Measurements from ENCODE around the gene MGAT5.

The MGAT5 gene

GRCh38 chr2:134366359-134366758, 112.5 kb downstream of the MGAT5 start:
- no peak for DNase-seq (ENCODE audit: low read depth in 2 of 2)

DNA sequence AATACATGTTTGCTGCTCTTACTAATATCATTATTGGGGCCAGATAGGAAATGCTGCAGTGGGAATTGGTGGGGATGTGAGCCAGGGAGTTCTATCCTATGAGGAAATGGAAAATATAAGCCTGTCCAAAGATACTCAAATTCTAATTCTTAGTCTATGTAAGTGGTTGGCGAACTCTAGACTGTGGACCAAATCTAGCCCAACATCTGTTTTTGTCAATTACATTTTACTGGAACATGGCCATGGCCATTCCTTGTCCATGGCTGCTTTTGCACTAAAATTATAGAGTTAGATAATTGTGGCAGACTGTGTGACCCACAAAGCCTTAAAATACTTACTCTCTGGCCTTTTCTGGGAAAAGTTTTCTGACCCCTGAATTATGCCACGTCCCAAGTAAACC, 113.3 kb downstream of the MGAT5 start:
- DNase-seq (ENCODE audit: low read depth in 2 of 2), result no peak

DNA sequence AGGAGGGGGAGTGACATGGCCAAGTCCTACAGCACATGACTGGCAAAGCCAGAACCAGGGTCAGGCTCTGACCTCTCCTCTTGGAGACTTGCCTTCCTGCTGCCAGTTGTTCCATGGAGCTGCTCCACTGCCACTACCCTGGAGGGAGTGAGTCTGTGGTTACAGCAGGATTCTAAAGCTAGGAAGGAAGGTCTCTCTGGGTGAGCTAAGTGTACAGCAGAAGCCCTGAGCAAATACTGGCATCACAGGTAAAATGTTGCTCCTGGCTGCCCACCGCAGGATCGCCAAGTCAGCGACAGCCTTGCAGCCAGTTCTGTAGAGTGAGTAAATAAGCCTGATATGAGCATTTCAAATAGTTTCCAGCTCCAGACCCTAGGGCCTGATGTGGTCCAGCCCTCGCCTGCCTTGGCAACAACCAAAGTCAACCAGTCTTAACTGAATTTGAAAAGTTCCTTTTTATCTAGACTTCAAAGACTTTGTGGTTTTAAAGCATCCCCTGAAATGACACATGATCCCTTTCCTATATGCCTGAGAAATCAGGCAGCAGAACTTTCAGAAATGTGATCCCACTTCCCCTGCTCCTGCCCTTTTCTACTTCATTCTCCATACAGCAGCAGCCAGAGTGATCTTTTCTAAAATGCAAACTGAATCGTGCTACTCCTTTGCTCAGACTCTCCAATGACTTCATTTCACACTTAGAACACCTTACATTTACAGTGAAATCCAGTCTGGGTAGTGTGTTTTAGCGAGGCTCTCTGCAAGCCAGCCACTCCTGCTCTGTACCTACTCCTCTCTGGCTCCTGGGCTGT, 114.3 kb downstream of the MGAT5 start:
- DNase-seq (ENCODE audit: low read depth in 2 of 2), result no peak

DNA sequence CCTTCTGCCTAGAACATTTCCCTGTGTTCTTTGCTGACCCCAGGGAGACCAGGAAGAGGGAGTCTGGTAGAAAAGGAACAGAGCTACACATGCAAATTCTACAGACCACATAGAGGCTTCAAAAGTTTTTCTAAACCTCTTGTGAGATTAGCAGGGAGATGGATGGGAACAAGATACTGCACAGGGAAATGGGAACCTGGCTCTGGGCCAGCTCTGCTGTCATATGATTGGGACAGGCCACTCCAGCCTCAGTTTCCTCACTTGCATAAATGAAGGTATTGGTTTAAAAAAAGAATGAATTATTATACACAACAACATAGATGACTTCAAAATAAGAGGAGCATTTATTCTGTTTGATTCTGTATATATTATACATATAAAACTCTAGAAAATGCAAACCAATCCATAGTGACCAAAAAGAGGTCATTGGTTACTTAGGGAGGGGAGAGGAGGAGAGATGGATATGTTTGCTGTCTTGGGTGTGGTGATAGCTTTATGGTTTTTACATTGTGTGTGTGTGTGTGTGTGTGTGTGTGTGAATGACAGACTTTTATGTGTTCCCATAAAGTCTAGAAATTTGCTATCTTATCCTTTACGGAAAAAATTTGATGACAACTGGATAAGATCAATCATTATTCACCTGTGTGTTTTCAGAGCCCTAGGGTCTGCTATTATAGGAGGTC, 115.5 kb downstream of the MGAT5 start:
- no peak for DNase-seq (ENCODE audit: low read depth in 2 of 2)

DNA sequence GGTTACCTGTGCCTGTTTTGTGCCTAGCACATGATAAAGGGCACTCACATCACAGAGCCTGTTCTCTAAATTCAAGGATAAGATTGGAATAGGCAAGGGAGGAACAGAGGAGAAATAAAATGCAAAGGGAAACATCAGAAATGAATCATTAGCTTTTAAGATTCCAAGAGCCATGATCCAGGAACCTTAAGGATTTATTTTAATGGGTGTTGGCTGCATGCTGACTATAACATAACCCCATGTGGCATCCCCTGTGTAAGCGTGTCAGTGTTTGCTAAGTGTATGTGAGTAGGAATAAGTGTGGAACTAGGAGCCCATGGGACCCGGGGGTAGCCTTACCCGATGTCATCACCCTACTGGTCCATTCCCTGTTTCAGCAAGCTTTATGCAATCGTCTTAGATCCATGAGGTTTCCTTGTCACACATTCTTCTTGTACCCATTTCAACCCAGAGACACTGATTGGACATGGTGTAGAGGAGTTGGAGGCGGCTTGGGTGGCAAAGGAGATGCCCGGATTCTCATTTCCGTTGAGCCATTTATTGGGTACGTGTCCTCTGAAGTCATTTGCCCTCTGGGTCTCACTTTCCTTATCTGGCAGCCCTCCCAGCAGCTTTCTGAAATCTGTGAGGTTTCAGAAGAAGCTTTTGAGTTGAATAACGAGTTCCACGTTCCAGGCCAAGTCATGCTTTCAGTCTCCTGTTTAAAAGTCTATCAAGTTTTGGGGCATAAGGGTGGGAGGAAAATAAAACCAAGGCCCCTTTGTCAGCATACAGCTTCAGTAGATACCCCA, 117.0 kb downstream of the MGAT5 start:
- DNase-seq (ENCODE audit: low read depth in 2 of 2), result no peak

- no peak for DNase-seq (ENCODE audit: low read depth in 2 of 2)
Observed at GRCh38 chr2:134372141-134372540, 118.3 kb downstream of the MGAT5 start.

- DNase-seq (ENCODE audit: low read depth in 2 of 2), result no peak
Observed at GRCh38 chr2:134372611-134373131, 118.8 kb downstream of the MGAT5 start.

- no peak for DNase-seq (ENCODE audit: low read depth in 2 of 2)
Observed at GRCh38 chr2:134375935-134376334, 122.1 kb downstream of the MGAT5 start.

GRCh38 chr2:134377730-134378129, 123.9 kb downstream of the MGAT5 start:
- no peak for DNase-seq (ENCODE audit: low read depth in 2 of 2)

DNA sequence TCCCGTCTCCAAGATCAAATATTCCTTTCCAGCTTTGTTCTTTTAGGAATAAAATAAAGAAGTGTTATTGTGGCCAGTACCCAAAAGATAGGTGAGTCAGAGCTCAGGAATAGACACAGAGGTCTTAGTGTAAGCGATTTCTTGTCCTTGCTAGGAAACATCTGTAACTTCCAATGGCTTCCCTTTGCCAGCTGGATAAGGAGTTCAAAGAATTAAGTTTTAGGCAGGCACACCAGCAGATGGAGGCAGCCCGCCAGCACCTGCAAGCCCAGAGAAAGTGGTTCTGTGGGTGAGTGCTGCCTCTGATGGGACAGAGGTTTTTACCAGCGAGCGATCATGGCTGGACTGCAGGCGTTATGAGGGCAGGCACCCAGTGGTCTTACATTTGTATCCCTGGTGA, 125.4 kb downstream of the MGAT5 start:
- no peak for DNase-seq (ENCODE audit: low read depth in 2 of 2)

DNA sequence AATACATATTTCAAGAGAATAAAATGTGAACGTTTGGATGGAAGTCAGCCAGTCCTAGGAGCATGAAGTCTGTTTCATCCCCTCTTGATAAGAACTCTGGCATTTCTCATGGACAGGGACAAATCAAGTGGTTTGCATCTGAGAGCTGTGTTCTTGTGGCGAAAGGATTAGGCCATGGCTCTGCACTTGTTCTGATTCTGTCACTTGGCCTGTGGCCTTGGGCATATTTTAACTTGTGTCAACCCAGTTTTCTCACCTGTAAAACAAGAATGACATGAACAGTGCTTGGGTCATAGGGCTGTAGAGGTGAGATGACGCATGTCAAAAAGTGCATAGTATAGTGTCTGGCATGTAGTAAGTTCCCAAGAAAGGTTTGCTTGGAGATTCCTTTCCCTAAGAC, 125.8 kb downstream of the MGAT5 start:
- no peak for DNase-seq (ENCODE audit: low read depth in 2 of 2)

GRCh38 chr2:134381141-134381540, 127.3 kb downstream of the MGAT5 start:
- DNase-seq (ENCODE audit: low read depth in 2 of 2), result no peak

- no peak for DNase-seq (ENCODE audit: low read depth in 2 of 2)
Observed at GRCh38 chr2:134384131-134384530, 130.3 kb downstream of the MGAT5 start.

DNA sequence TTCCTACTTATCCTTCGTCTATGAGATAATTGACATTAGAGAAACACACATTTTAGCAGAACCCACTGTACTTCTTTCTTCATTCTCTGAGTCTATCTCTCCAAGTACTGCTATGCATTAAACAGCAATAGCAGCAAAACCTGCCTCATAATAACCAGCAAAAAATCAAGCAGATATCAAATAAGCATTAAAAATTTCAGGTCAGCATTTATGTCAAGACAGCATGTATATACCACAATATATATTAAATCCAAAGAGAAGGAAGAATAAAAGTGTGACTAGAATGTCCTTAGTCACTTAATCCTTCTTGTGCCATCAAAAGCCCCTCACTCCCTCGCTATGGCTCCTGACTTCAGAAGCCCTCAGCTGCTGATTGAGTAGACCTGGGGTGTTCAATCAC, 131.3 kb downstream of the MGAT5 start:
- no peak for DNase-seq (ENCODE audit: low read depth in 2 of 2)

- no peak for DNase-seq (ENCODE audit: low read depth in 2 of 2)
Observed at GRCh38 chr2:134386310-134386709, 132.4 kb downstream of the MGAT5 start.

- no peak for DNase-seq (ENCODE audit: low read depth in 2 of 2)
Observed at GRCh38 chr2:134389381-134389780, 135.5 kb downstream of the MGAT5 start.

- DNase-seq (ENCODE audit: low read depth in 2 of 2), result no peak
Observed at GRCh38 chr2:134391751-134392160, 137.9 kb downstream of the MGAT5 start.

DNA sequence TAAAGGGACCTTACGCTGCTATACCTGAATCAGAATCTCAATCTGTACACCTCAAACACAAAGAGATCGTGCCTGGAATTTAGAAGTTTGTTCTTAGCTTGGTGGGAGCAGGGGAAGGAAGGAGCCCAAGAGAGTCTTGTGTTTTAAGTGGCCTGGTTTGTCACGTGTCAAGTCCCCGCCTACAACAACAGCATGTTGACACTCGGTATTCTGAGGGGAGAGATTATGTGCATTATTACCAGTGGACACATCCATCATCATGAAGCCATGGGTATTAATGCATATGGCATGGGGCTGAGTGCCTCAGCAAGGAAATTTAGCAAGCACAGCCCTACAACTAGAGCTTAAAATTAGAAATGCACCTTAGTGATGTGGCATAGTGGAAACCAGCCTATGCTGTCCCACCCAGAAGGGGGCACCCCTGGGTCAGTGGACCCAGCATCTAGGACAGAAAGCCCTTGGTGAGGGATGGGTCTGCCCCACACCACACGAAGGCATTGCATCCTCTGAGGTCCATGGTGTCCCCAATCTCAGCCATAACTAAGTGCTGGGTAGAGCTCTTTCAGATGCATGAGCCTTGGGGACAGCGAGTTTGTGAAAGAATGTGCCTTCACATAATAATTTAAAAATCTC, 138.7 kb downstream of the MGAT5 start:
- DNase-seq (ENCODE audit: low read depth in 2 of 2), result no peak

DNA sequence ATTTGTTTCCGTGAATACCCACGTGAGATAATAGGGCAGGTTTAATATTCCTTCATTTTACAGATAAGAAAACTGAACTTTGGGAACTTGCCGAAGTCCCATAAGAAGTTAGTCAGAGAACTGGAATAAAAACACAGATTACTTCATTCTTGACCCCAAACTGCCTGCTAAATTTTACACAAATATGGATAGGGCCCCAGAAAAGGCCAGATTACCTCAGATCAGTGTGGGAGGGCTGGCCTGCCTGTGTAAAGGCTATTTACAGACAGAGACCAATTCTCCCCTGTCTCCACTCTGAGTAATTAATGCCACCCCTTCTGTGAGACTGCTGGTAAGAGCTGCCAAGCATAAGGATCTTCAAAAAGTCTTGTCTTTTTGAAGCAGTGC, 139.2 kb downstream of the MGAT5 start:
- no peak for DNase-seq (ENCODE audit: low read depth in 2 of 2)

DNA sequence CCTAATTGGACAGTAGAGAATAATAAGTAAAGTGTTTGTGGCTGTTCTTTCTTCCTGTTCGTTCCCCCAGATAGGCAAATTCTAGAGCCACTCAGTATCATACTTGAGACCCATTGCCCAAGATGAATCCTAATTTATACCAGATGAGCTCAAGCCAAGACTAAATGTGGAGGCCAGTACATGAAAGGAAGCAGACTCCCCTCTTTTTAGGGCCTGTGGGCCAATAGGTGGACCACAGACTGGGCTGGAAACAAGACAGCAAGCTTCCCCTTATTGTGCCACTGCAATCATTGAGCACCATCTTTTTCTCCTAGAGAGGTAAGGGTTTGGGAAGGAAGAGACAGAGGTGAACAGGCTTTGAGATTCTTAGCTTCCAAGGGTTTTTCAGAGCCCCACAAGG, 141.9 kb downstream of the MGAT5 start:
- no peak for DNase-seq (ENCODE audit: low read depth in 2 of 2)

- no peak for DNase-seq (ENCODE audit: low read depth in 2 of 2)
Observed at GRCh38 chr2:134396493-134396892, 142.6 kb downstream of the MGAT5 start.
